ENCODE measurements around the gene DNAJB9.

GRCh38 chr7:108596560-108596959 is 26.9 kb downstream of the DNAJB9 start:
- no peak for TF ChIP-seq CTCF (IDR thresholded peaks at IDR 0.05)
- no peak for TF ChIP-seq POLR2A (IDR thresholded peaks at IDR 0.05)
- TF ChIP-seq EP300 (IDR thresholded peaks at IDR 0.05): no peak
- no peak for TF ChIP-seq POLR2AphosphoS5 (IDR thresholded peaks at IDR 0.05)
